PC-9 (cell line): Measurements from ENCODE around the gene ADARB2. TPM values are rescaled to one million over a fixed set of nuclear protein-coding genes. Genes with fewer than 3 reads are reported as not detected.

Experiments
- BruUV-seq: library from RNA; stranded (reverse); fragments of 400-500 nt; replicated peaks from 2 replicates; lab custom pipeline; 2021; lab: Mats Ljungman, UMichigan
- CTCF ChIA-PET: fragments of 300-600 bp; sonication (Branson Sonifier 250); formaldehyde crosslinking; loops from one replicate; lab custom pipeline; 2022; ENCODE audit warnings: antibody characterized with exemption; lab: Charles Lee
- POLR2A ChIA-PET: fragments of 300-600 bp; sonication (Branson Sonifier 250); formaldehyde crosslinking; loops from one replicate; lab custom pipeline; 2022; ENCODE audit warnings: antibody characterized with exemption; ENCODE audit not compliant: unreplicated experiment; lab: Charles Lee
- DNase-seq, 2 experiments: peaks; one replicate each; pipeline versions ENCODE4 v3.0.0 to v3.0.0-alpha.2; 2015 to 2022; ENCODE audit warnings: mixed read lengths in 1 of 2
- H2AFZ ChIP-seq: fragments of 200-600 bp; sonication (generic); 2 replicates; pipeline ENCODE4 v1.8.1; 2017; ENCODE audit warnings: antibody characterized with exemption
- H3F3A ChIP-seq: fragments of 200-600 bp; sonication (generic); 2 replicates; pipeline ENCODE4 v1.8.1; 2017; ENCODE audit warnings: antibody characterized with exemption, mild to moderate bottlenecking, low read depth; ENCODE audit not compliant: insufficient read depth
- H3K27ac ChIP-seq: fragments of 200-600 bp; sonication (generic); 2 replicates; pipeline ENCODE4 v1.6.1; 2016; ENCODE audit warnings: mixed run types
- H3K27me3 ChIP-seq: fragments of 200-600 bp; sonication (generic); 2 replicates; pipeline ENCODE4 v1.6.1; 2016; ENCODE audit warnings: low read depth, mixed run types; ENCODE audit not compliant: insufficient read depth
- H3K36me3 ChIP-seq: fragments of 200-600 bp; sonication (generic); 2 replicates; pipeline ENCODE4 v1.6.1; 2016; ENCODE audit warnings: low read depth, mixed run types
- H3K4me1 ChIP-seq: fragments of 200-600 bp; sonication (generic); replicated peaks from 2 replicates; pipeline ENCODE4 v1.6.1; 2016; ENCODE audit warnings: mixed run types; ENCODE audit not compliant: insufficient read depth
- H3K4me2 ChIP-seq: fragments of 200-600 bp; sonication (generic); 2 replicates; pipeline ENCODE4 v1.6.1; 2017; ENCODE audit warnings: mixed run types
- H3K4me3 ChIP-seq: fragments of 200-600 bp; sonication (generic); 2 replicates; pipeline ENCODE4 v1.6.1; 2016; ENCODE audit warnings: mixed run types
- H3K79me2 ChIP-seq: fragments of 200-600 bp; sonication (generic); 2 replicates; pipeline ENCODE4 v1.6.1; 2017; ENCODE audit warnings: low read depth, mixed run types
- H3K9me2 ChIP-seq: fragments of 200-600 bp; sonication (generic); 2 replicates; pipeline ENCODE4 v1.8.1; 2017; ENCODE audit warnings: mild to moderate bottlenecking; ENCODE audit not compliant: insufficient read depth
- H3K9me3 ChIP-seq: fragments of 200-600 bp; sonication (generic); 2 replicates; pipeline ENCODE4 v1.8.1; 2016; ENCODE audit warnings: low read depth; ENCODE audit not compliant: insufficient read depth
- H4K20me1 ChIP-seq: fragments of 200-600 bp; sonication (generic); 2 replicates; pipeline ENCODE4 v1.8.1; 2017; ENCODE audit not compliant: insufficient read depth
- CTCF ChIP-seq: fragments of 200-600 bp; sonication (generic); conservative IDR thresholded peaks from 2 replicates; pipeline ENCODE4 v1.6.1; 2017; ENCODE audit warnings: mixed run types, antibody characterized with exemption, mild to moderate bottlenecking, moderate library complexity
- EZH2 ChIP-seq: fragments of 200-600 bp; sonication (generic); IDR thresholded peaks from 2 replicates; pipeline ENCODE4 v1.8.0; 2017; ENCODE audit warnings: antibody characterized with exemption, low read depth
- intact Hi-C: fragments of 100-400 bp; cut with micrococcal nuclease; formaldehyde crosslinking; loops from one replicate; pipeline ENCODE4 v1.10.0; 2022; ENCODE audit not compliant: unreplicated experiment
- total RNA-seq: library from RNA; stranded (reverse); gene quantifications from 2 replicates; pipeline ENCODE4 v1.2.3, GENCODE V29; 2021

ADARB2 gene
- total RNA-seq, 1 experiment from 2014 or later = not detected

GRCh38 chr10:1345368-1345767, 392.0 kb downstream of the ADARB2 start:
- no peaks in the 10 kb centered on the region for H3F3A ChIP-seq
- intact Hi-C loops = no loop called here
- no peaks in the 10 kb centered on the region for H3K4me1 ChIP-seq
- ChIA-PET POLR2A (no interaction called here), CTCF (no interaction called here)
- H3K27ac ChIP-seq = no peak overlapping the region
- H4K20me1 ChIP-seq = no peaks in the 10 kb centered on the region
- H3K4me2 ChIP-seq = no peak overlapping the region
- H3K9me3 ChIP-seq = no peaks in the 10 kb centered on the region
- no peaks in the 10 kb centered on the region for H3K9me2 ChIP-seq
- no peak overlapping the region for H2AFZ ChIP-seq
- no peaks in the 10 kb centered on the region for H3K79me2 ChIP-seq
- H3K36me3 ChIP-seq = no peaks in the 10 kb centered on the region
- peaks cover 68% of the 10 kb centered on the region for H3K27me3 ChIP-seq
- BruUV-seq = no TSS peak
- TF ChIP-seq CTCF (no peak), EZH2 (no peak)
- no peak for DNase-seq
- no peak overlapping the region for H3K4me3 ChIP-seq

GRCh38 chr10:1344846-1345245, 392.5 kb downstream of the ADARB2 start:
- Histone ChIP-seq H3K4me2 (no peak overlapping the region), H3K9me2 (no peaks in the 10 kb centered on the region), H3K4me1 (no peaks in the 10 kb centered on the region), H3K9me3 (no peaks in the 10 kb centered on the region), H4K20me1 (no peaks in the 10 kb centered on the region), H3K36me3 (no peaks in the 10 kb centered on the region), H3K79me2 (no peaks in the 10 kb centered on the region), H3F3A (no peaks in the 10 kb centered on the region), H2AFZ (no peak overlapping the region), H3K27me3 (peaks cover 63% of the 10 kb centered on the region), H3K4me3 (no peak overlapping the region), H3K27ac (no peak overlapping the region)
- intact Hi-C loops = no loop called here
- ChIA-PET POLR2A (no interaction called here), CTCF (no interaction called here)
- TF ChIP-seq EZH2 (no peak), CTCF (no peak)
- BruUV-seq = no TSS peak
- no peak for DNase-seq

- H3K4me2 ChIP-seq = no peak overlapping the region
- no peaks in the 10 kb centered on the region for H3K79me2 ChIP-seq
- no peak for DNase-seq
- H3K27me3 ChIP-seq = peaks cover 59% of the 10 kb centered on the region
- H3F3A ChIP-seq = no peaks in the 10 kb centered on the region
- no TSS peak for BruUV-seq
- H3K9me2 ChIP-seq = no peaks in the 10 kb centered on the region
- no peak overlapping the region for H3K27ac ChIP-seq
- TF ChIP-seq CTCF = no peak
- TF ChIP-seq EZH2 = no peak
- intact Hi-C loops = no loop called here
- no peak overlapping the region for H2AFZ ChIP-seq
- H3K36me3 ChIP-seq = no peaks in the 10 kb centered on the region
- no peaks in the 10 kb centered on the region for H3K9me3 ChIP-seq
- ChIA-PET CTCF (no interaction called here), POLR2A (no interaction called here)
- no peaks in the 10 kb centered on the region for H3K4me1 ChIP-seq
- H3K4me3 ChIP-seq = no peak overlapping the region
- no peaks in the 10 kb centered on the region for H4K20me1 ChIP-seq
Observed at GRCh38 chr10:1344408-1344807, 392.9 kb downstream of the ADARB2 start.
